GM23338 (cell line): ENCODE results near the gene CACNA2D3. TPM values are rescaled to one million over a fixed set of nuclear protein-coding genes. Genes with fewer than 3 reads are reported as not detected.

Experiments
- ATAC-seq: fragments of 200-7000 bp; cut with Tn5 transposase; 3 replicates; pipeline ENCODE4 v1.9.1; 2020
- DNase-seq: peaks from one replicate; pipeline ENCODE4 v3.0.0-alpha.2; 2015; ENCODE audit warnings: low spot score
- H2AFZ ChIP-seq: fragments of 200-600 bp; sonication (generic); 2 replicates; pipeline ENCODE4 v1.8.0; 2016; ENCODE audit warnings: antibody characterized with exemption, mild to moderate bottlenecking, moderate library complexity
- H3F3A ChIP-seq: fragments of 200-600 bp; sonication (generic); replicated peaks from 2 replicates; pipeline ENCODE4 v1.8.0; 2017; ENCODE audit warnings: antibody characterized with exemption, mixed run types, low read depth
- H3K27ac ChIP-seq: fragments of 200-600 bp; sonication (generic); 2 replicates; pipeline ENCODE4 v1.6.1; 2016; ENCODE audit warnings: low read depth
- H3K27me3 ChIP-seq: fragments of 200-600 bp; sonication (generic); 2 replicates; pipeline ENCODE4 v1.8.0; 2016; ENCODE audit warnings: mild to moderate bottlenecking, mixed run types, moderate library complexity; ENCODE audit not compliant: insufficient read depth
- H3K36me3 ChIP-seq: fragments of 200-600 bp; sonication (generic); 2 replicates; pipeline ENCODE4 v1.8.0; 2016; ENCODE audit warnings: mild to moderate bottlenecking; ENCODE audit not compliant: insufficient read depth
- H3K4me1 ChIP-seq: fragments of 200-600 bp; sonication (generic); 2 replicates; pipeline ENCODE4 v1.8.0; 2016; ENCODE audit warnings: mild to moderate bottlenecking, moderate library complexity; ENCODE audit not compliant: insufficient read depth
- H3K4me2 ChIP-seq: fragments of 200-600 bp; sonication (generic); 2 replicates; pipeline ENCODE4 v1.7.1; 2017; ENCODE audit warnings: mixed run types
- H3K4me3 ChIP-seq: fragments of 200-600 bp; sonication (generic); 2 replicates; pipeline ENCODE4 v1.6.1; 2016; ENCODE audit warnings: mixed run types
- H3K79me2 ChIP-seq: fragments of 200-600 bp; sonication (generic); replicated peaks from 2 replicates; pipeline ENCODE4 v1.8.0; 2017; ENCODE audit warnings: mild to moderate bottlenecking; ENCODE audit not compliant: insufficient read depth
- H3K9me2 ChIP-seq: fragments of 200-600 bp; sonication (generic); 2 replicates; pipeline ENCODE4 v1.8.0; 2017; ENCODE audit not compliant: insufficient read depth
- H4K20me1 ChIP-seq: fragments of 200-600 bp; sonication (generic); replicated peaks from 2 replicates; pipeline ENCODE4 v1.8.0; 2017; ENCODE audit warnings: mild to moderate bottlenecking; ENCODE audit not compliant: insufficient read depth
- H3K27ac Mint-ChIP-seq: 2 replicates; pipeline ENCODE4 v1.8.0; 2020; ENCODE audit warnings: inconsistent platforms, mild to moderate bottlenecking, moderate library complexity, mixed read lengths
- H3K27me3 Mint-ChIP-seq: 3 replicates; pipeline ENCODE4 v1.8.0; 2022; ENCODE audit warnings: low read depth, mild to moderate bottlenecking, moderate library complexity, mixed read lengths, inconsistent platforms; ENCODE audit not compliant: insufficient read depth, poor library complexity
- H3K36me3 Mint-ChIP-seq: 3 replicates; pipeline ENCODE4 v1.8.0; 2021; ENCODE audit warnings: low read depth, mild to moderate bottlenecking, inconsistent platforms, moderate library complexity, mixed read lengths
- H3K4me1 Mint-ChIP-seq: 3 replicates; pipeline ENCODE4 v1.8.0; 2020; ENCODE audit warnings: mild to moderate bottlenecking, inconsistent platforms, mixed read lengths
- H3K4me3 Mint-ChIP-seq: 3 replicates; pipeline ENCODE4 v1.8.0; 2021; ENCODE audit warnings: moderate library complexity, mild to moderate bottlenecking, inconsistent platforms, mixed read lengths
- H3K9me3 Mint-ChIP-seq: 3 replicates; pipeline ENCODE4 v1.8.0; 2020; ENCODE audit warnings: moderate library complexity, mild to moderate bottlenecking, inconsistent platforms, mixed read lengths
- CREB1 ChIP-seq: fragments of 250-450 bp; sonication (Bioruptor Pico); IDR thresholded peaks from 2 replicates; pipeline ENCODE4 v1.5.0; 2020; ENCODE audit warnings: low read depth, mild to moderate bottlenecking, moderate library complexity
- CTCF ChIP-seq, 2 experiments: fragments of 200-600 bp in 1 of 2; sonication (generic) in 1 of 2; conservative IDR thresholded peaks; 2 replicates each; pipeline versions ENCODE4 v1.5.1 to v1.6.1; 2016 to 2017; ENCODE audit warnings: antibody characterized with exemption in 2 of 2, low read depth in 2 of 2, mild to moderate bottlenecking in 2 of 2, moderate library complexity in 1 of 2
- ETS1 ChIP-seq: IDR thresholded peaks from 2 replicates; pipeline ENCODE4 v1.6.1; 2016; ENCODE audit warnings: antibody characterized with exemption
- EZH2 ChIP-seq: fragments of 200-600 bp; sonication (generic); IDR thresholded peaks from one replicate; pipeline ENCODE4 v1.8.0; 2017; ENCODE audit warnings: antibody characterized with exemption, mild to moderate bottlenecking, low read depth; ENCODE audit not compliant: unreplicated experiment
- EZH2phosphoT487 ChIP-seq: fragments of 200-600 bp; sonication (generic); IDR thresholded peaks from one replicate; pipeline ENCODE4 v1.8.1; 2018; ENCODE audit warnings: antibody characterized with exemption; ENCODE audit not compliant: unreplicated experiment
- JUNB ChIP-seq: IDR thresholded peaks from one replicate; pipeline ENCODE4 v1.6.1; 2016; ENCODE audit warnings: antibody characterized with exemption; ENCODE audit not compliant: unreplicated experiment
- NANOG ChIP-seq: IDR thresholded peaks from 2 replicates; pipeline ENCODE4 v1.6.1; 2016; ENCODE audit warnings: antibody characterized with exemption, borderline replicate concordance
- POLR2AphosphoS5 ChIP-seq: IDR thresholded peaks from 2 replicates; pipeline ENCODE4 v1.6.1; 2016; ENCODE audit warnings: antibody characterized with exemption, low read depth
- REST ChIP-seq: IDR thresholded peaks from one replicate; pipeline ENCODE4 v1.6.1; 2018; ENCODE audit warnings: antibody characterized with exemption; ENCODE audit not compliant: unreplicated experiment
- STAT1 ChIP-seq: IDR thresholded peaks from one replicate; pipeline ENCODE4 v1.6.1; 2016; ENCODE audit warnings: antibody characterized with exemption; ENCODE audit not compliant: unreplicated experiment
- ZNF114 ChIP-seq: fragments of 250-450 bp; sonication (Bioruptor Pico); IDR thresholded peaks from 2 replicates; pipeline ENCODE4 v1.5.0; 2020; ENCODE audit warnings: mild to moderate bottlenecking, moderate library complexity
- ZNF331 ChIP-seq: fragments of 250-450 bp; sonication (Bioruptor Pico); IDR thresholded peaks from 2 replicates; pipeline ENCODE4 v1.5.0; 2020; ENCODE audit warnings: low read depth, mild to moderate bottlenecking, moderate library complexity
- ZNF462 ChIP-seq: fragments of 250-450 bp; sonication (Bioruptor Pico); IDR thresholded peaks from 2 replicates; pipeline ENCODE4 v1.5.0; 2020; ENCODE audit warnings: mild to moderate bottlenecking, moderate library complexity
- polyA plus RNA-seq: library from polyadenylated mRNA; unstranded; fragments of >200 nt; fragmentation: Nextera tagmentation; extraction: Ambion mirVana; gene quantifications from 2 replicates; pipeline ENCODE4 v1.2.1, GENCODE V29; 2016
- total RNA-seq: library from RNA; depleted of rRNA; stranded (reverse); fragments of >200 nt; shearing (Covaris generic); gene quantifications from 2 replicates; pipeline ENCODE4 v1.2.3, GENCODE V29; 2014

Gene CACNA2D3
- total and polyA plus RNA-seq, 2 experiments from 2014 or later = 2.2 to 2.3 TPM

- H3K4me1 Mint-ChIP-seq = no peaks in the 10 kb centered on the region
- no peak for ATAC-seq
- no peak overlapping the region for H3K4me2 ChIP-seq
Measured at GRCh38 chr3:54905920-54906319, 783.6 kb downstream of the CACNA2D3 start.

More at GRCh38 chr3:54905920-54906319, 783.6 kb downstream of the CACNA2D3 start:
- Histone ChIP-seq H3F3A (no peaks in the 10 kb centered on the region), H3K79me2 (no peaks in the 10 kb centered on the region), H3K36me3 (no peaks in the 10 kb centered on the region; the same call in 1 of the 2 replicates), H2AFZ (no peak overlapping the region), H3K27me3 (no peaks in the 10 kb centered on the region), H3K4me1 (no peaks in the 10 kb centered on the region), H3K27ac (no peak overlapping the region), H3K9me2 (no peaks in the 10 kb centered on the region), H3K4me3 (no peak overlapping the region), H4K20me1 (no peaks in the 10 kb centered on the region; the same call in 1 of the 2 replicates)
- H3K36me3 Mint-ChIP-seq = peaks cover 3% of the 10 kb centered on the region; the same call in 1 of the 3 replicates
- DNase-seq = no peak
- no peaks in the 10 kb centered on the region for H3K27me3 Mint-ChIP-seq
- TF ChIP-seq REST (no peak), ZNF462 (CRISPR knock-in tag) (no peak), EZH2phosphoT487 (no peak), ZNF114 (no peak), ZNF331 (CRISPR knock-in tag) (no peak), CTCF (conservative IDR thresholded peaks at IDR 0.05; ENCODE audit: low read depth in 2 of 2) (no peak), JUNB (no peak), NANOG (no peak), CREB1 (CRISPR knock-in tag) (no peak), ETS1 (no peak), EZH2 (no peak), STAT1 (no peak), POLR2AphosphoS5 (no peak)
- H3K4me3 Mint-ChIP-seq = no peak overlapping the region
- H3K9me3 Mint-ChIP-seq = no peaks in the 10 kb centered on the region
- H3K27ac Mint-ChIP-seq = no peak overlapping the region
